DOHH2 (cell line): ENCODE results near the gene GRB7.

Source experiments
- CTCF ChIP-seq: fragments of 200-600 bp; sonication (generic); IDR thresholded peaks from one replicate; pipeline ENCODE4 v1.5.1; 2014; ENCODE audit warnings: antibody characterized with exemption, mild to moderate bottlenecking, low read depth, low read length; ENCODE audit not compliant: poor library complexity, severe bottlenecking
- EZH2phosphoT487 ChIP-seq: fragments of 200-600 bp; sonication (generic); IDR thresholded peaks from 2 replicates; pipeline ENCODE4 v1.6.1; 2017; ENCODE audit warnings: borderline replicate concordance, mild to moderate bottlenecking, antibody characterized with exemption, low read length, moderate library complexity, mixed read lengths

- TF ChIP-seq CTCF (no peak), EZH2phosphoT487 (no peak)
Observed at GRCh38 chr17:39715375-39716072, 22.2 kb upstream of the GRB7 start.
